ENCODE results near the gene COA7.

GRCh38 chr1:52667984-52668383 lies 30.2 kb downstream of the COA7 start:
- TF ChIP-seq CTCF (conservative IDR thresholded peaks at IDR 0.05) (no peak), ZFX (IDR thresholded peaks at IDR 0.05) (no peak)

Data from C4-2B (cell line).